H1 (cell line): ENCODE results near the gene LDLRAD1. TPM values are rescaled to one million over a fixed set of nuclear protein-coding genes. Genes with fewer than 3 reads are reported as not detected.

Experiments used
- GTF2F1 ChIP-seq: IDR thresholded peaks from 2 replicates; pipeline ENCODE4 v1.6.1; 2012; ENCODE audit warnings: low read depth, low read length, improper control_type of control experiment, borderline replicate concordance
- RNF2 ChIP-seq: fragments of 200-900, 300-1000 bp; sonication (generic); IDR thresholded peaks from 2 replicates; pipeline ENCODE4 v1.7.1; 2016; ENCODE audit warnings: borderline replicate concordance, low read depth, mild to moderate bottlenecking, antibody characterized with exemption, low read length; ENCODE audit not compliant: poor library complexity, severe bottlenecking; ENCODE audit errors: missing control alignments
- TAF7 ChIP-seq: optimal IDR thresholded peaks from 2 replicates; pipeline ENCODE3; 2011; ENCODE audit warnings: low read depth, mild to moderate bottlenecking, inconsistent platforms, low read length, moderate library complexity, borderline replicate concordance
- polyA plus RNA-seq, 7 experiments: library from polyadenylated mRNA; depleted of rRNA in 3 of 7; stranded (reverse) in 5 of 7; unstranded in 2 of 7; fragments of >200 nt in 5 of 7; fragments of 200-250 nt in 2 of 7; gene quantifications; 1 replicate in 5 of 7; 2 replicates in 1 of 7; 4 replicates in 1 of 7; pipeline versions ENCODE4 v1.2.1 to v1.2.3, GENCODE V29; 2011 to 2013; ENCODE audit warnings: missing spikeins in 2 of 7, mixed read lengths in 2 of 7
- total RNA-seq: library from RNA; stranded (reverse); fragmentation: NEBNext Ultra II Directional; extraction: Animal tissue kit (Norgen Biotek cat#: 25700); gene quantifications from 2 replicates; pipeline ENCODE4 v1.2.1, GENCODE V29; 2021
- TF ChIP-seq, protein P1 (sequence below): IDR thresholded peaks from 2 replicates; pipeline ENCODE4 v1.6.1; 2012; ENCODE audit warnings: inconsistent platforms

Gene LDLRAD1
- total and polyA plus RNA-seq, 2 of the 8 experiments (the other 6 are each of a cell fraction or from before 2014, with no cell fraction given) = not detected

DNA sequence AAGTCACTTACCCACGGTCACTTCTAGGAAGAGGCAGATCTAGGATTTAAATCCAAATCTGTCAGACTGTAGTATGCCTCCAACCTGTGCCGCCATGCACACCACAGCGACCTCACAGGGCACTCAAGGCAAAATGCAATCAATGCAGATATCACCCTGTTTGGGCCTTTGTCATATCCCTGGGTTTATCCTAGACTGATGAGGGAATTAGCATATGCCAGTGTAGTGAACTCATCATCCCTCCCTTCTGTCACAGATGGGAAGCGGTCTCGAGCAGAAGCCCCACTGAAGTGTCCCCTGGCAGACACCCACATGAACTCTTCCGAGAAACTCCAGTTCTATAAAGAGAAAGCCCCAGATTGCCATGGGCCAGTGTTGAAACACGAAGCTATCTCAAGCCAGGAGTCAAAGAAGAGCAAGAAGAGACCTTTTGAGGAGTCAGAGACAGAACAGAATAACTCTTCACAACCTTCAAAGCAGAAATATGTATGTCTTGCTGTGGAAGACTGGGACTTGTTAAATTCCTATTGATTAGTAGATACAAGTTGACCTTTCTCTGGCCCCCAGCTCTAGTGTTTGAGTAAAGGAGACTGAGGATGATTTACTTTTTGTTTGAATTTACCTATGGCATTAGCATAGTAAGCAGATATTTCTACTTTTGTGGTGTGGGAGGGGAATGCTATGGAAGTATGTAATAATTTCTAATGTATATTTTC, 50.4 kb downstream of the LDLRAD1 start (continued):
- TF ChIP-seq, protein P1, sequence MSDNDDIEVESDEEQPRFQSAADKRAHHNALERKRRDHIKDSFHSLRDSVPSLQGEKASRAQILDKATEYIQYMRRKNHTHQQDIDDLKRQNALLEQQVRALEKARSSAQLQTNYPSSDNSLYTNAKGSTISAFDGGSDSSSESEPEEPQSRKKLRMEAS = no peak
- TF ChIP-seq TAF7 (no peak), RNF2 (no peak), GTF2F1 (no peak)
